Fibroblast of lung (primary cell): ENCODE results near the gene EXPH5. TPM values are rescaled to one million over a fixed set of nuclear protein-coding genes. Genes with fewer than 3 reads are reported as not detected.

Experiments
- DNase-seq, 2 donors: peaks; one replicate each; pipeline versions ENCODE4 v3.0.0 to v3.0.0-alpha.2; 2010; ENCODE audit warnings: low read depth in 2 of 2
- H2AFZ ChIP-seq: 2 replicates; pipeline ENCODE4 v1.5.1; 2012; ENCODE audit warnings: low read length, control low read depth, inconsistent platforms
- H3K27ac ChIP-seq: 2 replicates; pipeline ENCODE4 v1.5.1; 2011; ENCODE audit warnings: low read length, control low read depth; ENCODE audit not compliant: insufficient read depth
- H3K27me3 ChIP-seq: 2 replicates; pipeline ENCODE4 v1.5.1; 2011; ENCODE audit warnings: mild to moderate bottlenecking, low read length; ENCODE audit not compliant: control insufficient read depth, insufficient read depth
- H3K36me3 ChIP-seq: 2 replicates; pipeline ENCODE4 v1.5.1; 2011; ENCODE audit warnings: low read length; ENCODE audit not compliant: control insufficient read depth, insufficient read depth
- H3K4me1 ChIP-seq: 2 replicates; pipeline ENCODE4 v1.5.1; 2011; ENCODE audit warnings: low read length; ENCODE audit not compliant: control insufficient read depth, insufficient read depth; ENCODE audit errors: extremely low read depth
- H3K4me2 ChIP-seq: 2 replicates; pipeline ENCODE4 v1.5.1; 2011; ENCODE audit warnings: low read length, control low read depth; ENCODE audit not compliant: insufficient read depth; ENCODE audit errors: extremely low read depth
- H3K4me3 ChIP-seq, 4 experiments: fragments of 200-600 bp in 1 of 4; sonication (generic) in 1 of 4; replicated peaks in 1 of 4; 2 replicates each; pipeline ENCODE4 v1.5.1; 2011 to 2016; ENCODE audit warnings: low read length in 4 of 4, low read depth in 3 of 4, mild to moderate bottlenecking in 3 of 4, control low read depth in 2 of 4, inconsistent platforms in 1 of 4, mixed read lengths in 1 of 4; ENCODE audit not compliant: insufficient read depth in 1 of 4; ENCODE audit errors: control extremely low read depth in 1 of 4
- H3K79me2 ChIP-seq: 2 replicates; pipeline ENCODE4 v1.5.1; 2012; ENCODE audit warnings: mild to moderate bottlenecking, low read length, inconsistent platforms; ENCODE audit not compliant: control insufficient read depth, insufficient read depth
- H3K9ac ChIP-seq: 2 replicates; pipeline ENCODE4 v1.5.1; 2011; ENCODE audit warnings: mild to moderate bottlenecking, low read length, control low read depth; ENCODE audit not compliant: insufficient read depth
- H3K9me3 ChIP-seq: 2 replicates; pipeline ENCODE4 v1.5.1; 2012; ENCODE audit warnings: low read depth, low read length; ENCODE audit not compliant: control insufficient read depth, insufficient read depth
- H4K20me1 ChIP-seq: 2 replicates; pipeline ENCODE4 v1.5.1; 2011; ENCODE audit warnings: low read length; ENCODE audit not compliant: control insufficient read depth, insufficient read depth; ENCODE audit errors: extremely low read depth
- EZH2 ChIP-seq: IDR thresholded peaks from 2 replicates; pipeline ENCODE4 v1.5.1; 2012; ENCODE audit warnings: low read length, control low read depth, mild to moderate bottlenecking; ENCODE audit errors: missing control alignments
- polyA plus RNA-seq, 2 donors: library from polyadenylated mRNA; depleted of rRNA in 1 of 2; stranded (reverse) in 1 of 2; unstranded in 1 of 2; fragments of >200 nt; gene quantifications; 2 replicates each; pipeline ENCODE4 v1.2.1, GENCODE V29; 2011 to 2012; ENCODE audit warnings: missing spikeins in 1 of 2
- total RNA-seq: library from RNA; depleted of rRNA; stranded (reverse); fragments of >200 nt; gene quantifications from 2 replicates; pipeline ENCODE4 v1.2.1, GENCODE V29; 2014
- TF ChIP-seq, protein P1 (sequence below), 2 donors: IDR thresholded peaks in 1 of 2; conservative IDR thresholded peaks in 1 of 2; 1 replicate in 1 of 2; 2 replicates in 1 of 2; pipeline ENCODE4 v1.5.1; 2011 to 2012; ENCODE audit warnings: low read length in 2 of 2, control low read depth in 1 of 2, inconsistent platforms in 1 of 2, low read depth in 1 of 2, mild to moderate bottlenecking in 1 of 2

Gene EXPH5
- total and polyA plus RNA-seq, 2 donors (not counting 1 experiment from before 2014, with no cell fraction given): 2.9 to 11.2 TPM

DNA sequence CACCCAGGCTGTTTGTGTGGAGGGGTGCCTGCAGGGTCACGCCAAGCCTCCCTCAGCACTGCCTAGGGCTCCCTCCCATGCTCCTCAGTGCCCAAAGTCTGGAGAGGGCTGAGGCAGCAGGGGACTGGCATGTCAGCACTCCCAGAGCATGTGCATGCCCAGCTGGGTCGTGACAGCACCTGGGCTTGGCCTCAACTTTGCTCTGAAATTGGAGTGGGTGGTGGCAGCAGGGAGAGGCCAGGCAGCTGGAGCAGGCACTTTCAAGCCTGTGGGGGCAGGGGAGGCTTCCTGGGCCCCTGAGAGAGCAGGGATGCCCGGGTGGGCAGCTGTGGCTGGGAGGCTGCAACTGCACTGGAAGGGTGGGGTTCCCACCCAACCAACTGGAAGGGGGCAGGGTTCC is 35.7 kb upstream of the EXPH5 start:
- H3K36me3 ChIP-seq: no peaks in the 10 kb centered on the region
- H3K4me3 ChIP-seq: no peak overlapping the region
- no peaks in the 10 kb centered on the region for H3K27me3 ChIP-seq
- H3K4me1 ChIP-seq: no peaks in the 10 kb centered on the region
- no peaks in the 10 kb centered on the region for H4K20me1 ChIP-seq
- no peak for DNase-seq
- no peak overlapping the region for H3K9ac ChIP-seq
- TF ChIP-seq EZH2: no peak
- TF ChIP-seq, protein P1, sequence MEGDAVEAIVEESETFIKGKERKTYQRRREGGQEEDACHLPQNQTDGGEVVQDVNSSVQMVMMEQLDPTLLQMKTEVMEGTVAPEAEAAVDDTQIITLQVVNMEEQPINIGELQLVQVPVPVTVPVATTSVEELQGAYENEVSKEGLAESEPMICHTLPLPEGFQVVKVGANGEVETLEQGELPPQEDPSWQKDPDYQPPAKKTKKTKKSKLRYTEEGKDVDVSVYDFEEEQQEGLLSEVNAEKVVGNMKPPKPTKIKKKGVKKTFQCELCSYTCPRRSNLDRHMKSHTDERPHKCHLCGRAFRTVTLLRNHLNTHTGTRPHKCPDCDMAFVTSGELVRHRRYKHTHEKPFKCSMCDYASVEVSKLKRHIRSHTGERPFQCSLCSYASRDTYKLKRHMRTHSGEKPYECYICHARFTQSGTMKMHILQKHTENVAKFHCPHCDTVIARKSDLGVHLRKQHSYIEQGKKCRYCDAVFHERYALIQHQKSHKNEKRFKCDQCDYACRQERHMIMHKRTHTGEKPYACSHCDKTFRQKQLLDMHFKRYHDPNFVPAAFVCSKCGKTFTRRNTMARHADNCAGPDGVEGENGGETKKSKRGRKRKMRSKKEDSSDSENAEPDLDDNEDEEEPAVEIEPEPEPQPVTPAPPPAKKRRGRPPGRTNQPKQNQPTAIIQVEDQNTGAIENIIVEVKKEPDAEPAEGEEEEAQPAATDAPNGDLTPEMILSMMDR (conservative IDR thresholded peaks at IDR 0.05 in 1 of 2, IDR thresholded peaks at IDR 0.05 in 1 of 2; ENCODE audit: low read depth in 1 of 2, low read length in 2 of 2): no peak
- no peak overlapping the region for H3K27ac ChIP-seq
- no peak overlapping the region for H2AFZ ChIP-seq
- H3K9me3 ChIP-seq: no peaks in the 10 kb centered on the region
- H3K4me2 ChIP-seq: no peak overlapping the region
- H3K79me2 ChIP-seq: no peaks in the 10 kb centered on the region

DNA sequence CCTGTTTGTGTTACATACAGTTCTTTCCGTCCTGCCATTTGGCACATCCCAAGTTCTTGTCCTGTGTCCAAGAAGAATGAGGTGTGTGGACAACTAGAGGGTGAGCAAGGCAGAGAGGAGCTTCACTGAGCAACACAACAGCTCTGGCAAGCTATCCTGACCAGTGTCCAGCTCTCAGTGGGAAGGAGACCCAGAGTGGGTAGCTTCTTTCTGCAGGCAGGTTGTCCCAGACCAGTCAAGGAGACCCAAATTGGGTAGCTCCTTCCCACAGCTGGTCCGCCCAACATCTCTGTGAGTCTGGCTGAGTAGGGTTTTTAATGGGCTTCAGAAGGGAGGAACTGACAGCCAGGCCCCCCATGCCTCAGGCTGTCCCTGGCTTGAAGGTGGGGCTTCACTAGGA is 35.2 kb upstream of the EXPH5 start:
- H3K4me3 ChIP-seq: no peak overlapping the region
- no peak overlapping the region for H3K4me2 ChIP-seq
- no peaks in the 10 kb centered on the region for H3K36me3 ChIP-seq
- no peak overlapping the region for H2AFZ ChIP-seq
- DNase-seq: no peak
- TF ChIP-seq EZH2: no peak
- TF ChIP-seq, protein P1 (conservative IDR thresholded peaks at IDR 0.05 in 1 of 2, IDR thresholded peaks at IDR 0.05 in 1 of 2; ENCODE audit: low read depth in 1 of 2, low read length in 2 of 2): no peak
- no peaks in the 10 kb centered on the region for H4K20me1 ChIP-seq
- no peaks in the 10 kb centered on the region for H3K9me3 ChIP-seq
- H3K9ac ChIP-seq: no peak overlapping the region
- H3K27ac ChIP-seq: no peak overlapping the region
- H3K79me2 ChIP-seq: no peaks in the 10 kb centered on the region
- no peaks in the 10 kb centered on the region for H3K27me3 ChIP-seq
- no peaks in the 10 kb centered on the region for H3K4me1 ChIP-seq

GRCh38 chr11:108628326-108628725 is 34.8 kb upstream of the EXPH5 start:
- Histone ChIP-seq H3K9ac (no peak overlapping the region), H3K4me1 (no peaks in the 10 kb centered on the region), H3K9me3 (no peaks in the 10 kb centered on the region), H3K36me3 (no peaks in the 10 kb centered on the region), H3K27ac (no peak overlapping the region), H3K79me2 (no peaks in the 10 kb centered on the region), H2AFZ (no peak overlapping the region), H4K20me1 (no peaks in the 10 kb centered on the region), H3K27me3 (no peaks in the 10 kb centered on the region), H3K4me3 (no peak overlapping the region), H3K4me2 (no peak overlapping the region)
- no peak for TF ChIP-seq EZH2
- TF ChIP-seq, protein P1 (conservative IDR thresholded peaks at IDR 0.05 in 1 of 2, IDR thresholded peaks at IDR 0.05 in 1 of 2; ENCODE audit: low read depth in 1 of 2, low read length in 2 of 2): no peak
- DNase-seq: no peak
